Activated naive CD8-positive, alpha-beta T cell treated with anti-CD3 and anti-CD28 coated beads, Interleukin-2, amount 50 U/mL, for 16 hours (primary cell): Measurements from ENCODE around the gene GPRC5A.

Experiments
- DNase-seq: peaks from one replicate; pipeline ENCODE4 v3.0.0-alpha.2; 2020; ENCODE audit warnings: low read depth, low spot score

The GPRC5A gene

GRCh38 chr12:12909995-12910420, 18.6 kb downstream of the GPRC5A start:
- no peak for DNase-seq

GRCh38 chr12:12912711-12913110, 21.3 kb downstream of the GPRC5A start:
- DNase-seq, result no peak

GRCh38 chr12:12915656-12916055, 24.3 kb downstream of the GPRC5A start:
- no peak for DNase-seq

- peak; percentile 69 for DNase-seq
Measured at GRCh38 chr12:12916135-12916944, 25.0 kb downstream of the GPRC5A start.

- DNase-seq, result no peak
Measured at GRCh38 chr12:12917517-12917916, 26.2 kb downstream of the GPRC5A start.

GRCh38 chr12:12918781-12919389, 27.5 kb downstream of the GPRC5A start:
- DNase-seq, result no peak

GRCh38 chr12:12919666-12920435, 28.5 kb downstream of the GPRC5A start:
- no peak for DNase-seq

GRCh38 chr12:12922191-12922616, 30.8 kb downstream of the GPRC5A start:
- DNase-seq, result no peak

GRCh38 chr12:12922978-12923377, 31.6 kb downstream of the GPRC5A start:
- no peak for DNase-seq

- DNase-seq, result no peak
Measured at GRCh38 chr12:12924169-12924568, 32.8 kb downstream of the GPRC5A start.

- DNase-seq, result no peak
Measured at GRCh38 chr12:12925388-12925787, 34.0 kb downstream of the GPRC5A start.

- DNase-seq, result no peak
Measured at GRCh38 chr12:12926571-12927071, 35.3 kb downstream of the GPRC5A start.

- peak; percentile 2 for DNase-seq
Measured at GRCh38 chr12:12927211-12928079, 36.1 kb downstream of the GPRC5A start.

- no peak for DNase-seq
Measured at GRCh38 chr12:12929696-12930095, 38.3 kb downstream of the GPRC5A start.

GRCh38 chr12:12930633-12931219, 39.4 kb downstream of the GPRC5A start:
- DNase-seq, result no peak

- no peak for DNase-seq
Measured at GRCh38 chr12:12933742-12934141, 42.4 kb downstream of the GPRC5A start.

- DNase-seq, result no peak
Measured at GRCh38 chr12:12934556-12934955, 43.2 kb downstream of the GPRC5A start.

GRCh38 chr12:12936983-12937491, 45.7 kb downstream of the GPRC5A start:
- no peak for DNase-seq

GRCh38 chr12:12938541-12938940, 47.2 kb downstream of the GPRC5A start:
- DNase-seq, result no peak

- DNase-seq, result no peak
Measured at GRCh38 chr12:12939888-12940287, 48.5 kb downstream of the GPRC5A start.
